GM12874 (cell line): ENCODE results near the gene PCDH10.

Experiments
- TF ChIP-seq, protein P1 (sequence below): IDR thresholded peaks from 2 replicates; pipeline ENCODE4 v1.5.1; 2011; ENCODE audit warnings: low read depth, mild to moderate bottlenecking, control low read depth, low read length, moderate library complexity; ENCODE audit not compliant: insufficient read depth

Gene PCDH10

DNA sequence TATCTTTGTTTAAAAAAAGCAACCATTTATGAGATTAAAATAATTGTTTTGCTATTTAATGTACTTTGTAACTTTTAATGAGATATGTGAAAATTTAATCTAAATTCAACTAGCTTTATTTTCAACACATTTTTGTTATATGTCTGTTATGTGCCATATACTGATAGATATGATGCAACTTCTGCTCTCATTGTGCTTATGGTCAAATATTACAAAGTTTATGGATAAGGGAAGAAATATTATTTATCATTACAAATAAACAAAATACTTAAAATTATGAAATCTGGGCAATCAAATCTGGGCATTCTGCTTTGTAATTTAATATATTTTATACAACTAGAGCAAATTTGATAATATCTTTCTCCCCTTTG lies 40.0 kb downstream of the PCDH10 start:
- TF ChIP-seq, protein P1, sequence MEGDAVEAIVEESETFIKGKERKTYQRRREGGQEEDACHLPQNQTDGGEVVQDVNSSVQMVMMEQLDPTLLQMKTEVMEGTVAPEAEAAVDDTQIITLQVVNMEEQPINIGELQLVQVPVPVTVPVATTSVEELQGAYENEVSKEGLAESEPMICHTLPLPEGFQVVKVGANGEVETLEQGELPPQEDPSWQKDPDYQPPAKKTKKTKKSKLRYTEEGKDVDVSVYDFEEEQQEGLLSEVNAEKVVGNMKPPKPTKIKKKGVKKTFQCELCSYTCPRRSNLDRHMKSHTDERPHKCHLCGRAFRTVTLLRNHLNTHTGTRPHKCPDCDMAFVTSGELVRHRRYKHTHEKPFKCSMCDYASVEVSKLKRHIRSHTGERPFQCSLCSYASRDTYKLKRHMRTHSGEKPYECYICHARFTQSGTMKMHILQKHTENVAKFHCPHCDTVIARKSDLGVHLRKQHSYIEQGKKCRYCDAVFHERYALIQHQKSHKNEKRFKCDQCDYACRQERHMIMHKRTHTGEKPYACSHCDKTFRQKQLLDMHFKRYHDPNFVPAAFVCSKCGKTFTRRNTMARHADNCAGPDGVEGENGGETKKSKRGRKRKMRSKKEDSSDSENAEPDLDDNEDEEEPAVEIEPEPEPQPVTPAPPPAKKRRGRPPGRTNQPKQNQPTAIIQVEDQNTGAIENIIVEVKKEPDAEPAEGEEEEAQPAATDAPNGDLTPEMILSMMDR, result no peak

- TF ChIP-seq, protein P1, result no peak
Measured at GRCh38 chr4:133190098-133190497, 41.0 kb downstream of the PCDH10 start.

- TF ChIP-seq, protein P1, result no peak
Measured at GRCh38 chr4:133208694-133209285, 59.7 kb downstream of the PCDH10 start.

- TF ChIP-seq, protein P1, result no peak
Measured at GRCh38 chr4:133233922-133234321, 84.8 kb downstream of the PCDH10 start.
